ENCODE data around the gene POLR1C.
A peak's percentile ranks its signal among the peaks of the same experiment; 100 is the strongest.
"Not testable (repeated sequence)": the region's sequence is repeated elsewhere in the genome, so short reads cannot be mapped to it uniquely, and the experiment has no call there.

Gene POLR1C

GRCh38 chr6:43510827-43511163 is 6.1 kb upstream of the POLR1C start:
- no peak for DNase-seq

GRCh38 chr6:43511824-43512415 is 5.0 kb upstream of the POLR1C start:
- DNase-seq, result no peak

DNA sequence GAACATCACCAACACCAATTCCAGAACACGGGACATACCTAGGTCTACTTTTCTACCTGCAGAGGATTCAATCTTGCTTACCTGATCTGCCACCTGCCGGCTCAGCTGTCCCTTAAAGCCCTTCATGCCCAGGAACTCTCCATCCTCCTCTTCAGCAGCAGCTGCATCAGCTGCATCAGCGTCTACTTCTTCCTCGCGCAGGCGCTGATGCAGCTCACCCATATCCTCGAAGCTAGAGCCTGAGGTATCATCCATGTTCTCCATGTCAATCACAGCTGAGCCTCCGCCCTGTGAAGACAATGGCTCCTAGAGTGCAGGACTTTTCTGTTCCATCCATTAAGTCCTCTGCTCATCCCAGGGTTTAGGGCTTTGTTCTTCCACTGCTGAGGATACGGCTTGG is 1.1 kb upstream of the POLR1C start:
- no peak for DNase-seq

DNA sequence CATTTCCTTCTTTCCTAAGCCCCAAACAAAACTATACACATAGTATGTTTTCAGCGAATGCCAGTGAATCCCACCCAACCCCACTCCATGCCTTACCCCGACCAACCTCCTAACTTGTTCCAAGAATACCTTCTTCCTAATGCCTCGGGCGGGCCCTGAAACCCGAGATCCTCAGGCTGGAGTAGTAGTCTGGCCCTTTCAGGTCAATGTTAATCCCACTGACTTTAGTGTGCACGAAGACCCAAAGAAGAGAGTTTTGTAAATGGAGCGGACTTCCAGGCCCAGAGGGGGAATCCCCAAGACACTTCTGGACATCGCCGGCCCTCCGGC is 557 bp upstream of the POLR1C start:
- no peak for DNase-seq

GRCh38 chr6:43517505-43518357 is 842 bp downstream of the POLR1C start:
- no peak for DNase-seq

DNA sequence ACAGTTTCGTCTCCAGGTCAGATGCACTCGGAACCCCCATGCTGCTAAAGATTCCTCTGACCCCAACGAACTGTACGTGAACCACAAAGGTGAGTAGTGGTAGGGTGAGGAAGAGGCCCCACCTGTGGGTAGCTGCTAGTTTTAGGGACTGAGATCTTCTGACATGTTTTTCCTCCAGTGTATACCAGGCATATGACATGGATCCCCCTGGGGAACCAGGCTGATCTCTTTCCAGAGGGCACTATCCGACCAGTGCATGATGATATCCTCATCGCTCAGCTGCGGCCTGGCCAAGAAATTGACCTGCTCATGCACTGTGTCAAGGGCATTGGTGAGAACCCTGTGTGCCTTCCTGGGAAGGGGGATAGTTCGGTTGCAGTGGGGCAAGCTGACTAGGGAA is 3.2 kb downstream of the POLR1C start:
- DNase-seq, result no peak

DNA sequence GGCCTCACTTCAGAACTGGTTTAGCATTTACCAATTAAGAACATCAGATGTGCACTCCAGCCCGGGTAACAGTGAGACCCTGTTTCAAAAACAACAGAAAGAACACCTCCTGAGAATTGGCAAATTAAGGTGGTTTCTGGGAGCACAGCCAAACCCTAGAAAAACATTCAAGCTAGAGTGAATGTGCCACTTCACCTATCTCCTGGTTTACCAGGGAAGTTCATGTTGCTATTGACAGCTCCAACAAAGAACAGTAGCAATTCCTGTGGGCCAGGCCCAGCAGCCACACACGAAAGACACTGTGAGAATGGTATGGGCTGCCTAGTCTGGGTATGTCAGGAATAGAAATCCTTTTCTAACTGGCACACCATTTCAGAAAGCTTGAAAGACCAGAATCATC is 4.9 kb downstream of the POLR1C start:
- DNase-seq, result no peak

DNA sequence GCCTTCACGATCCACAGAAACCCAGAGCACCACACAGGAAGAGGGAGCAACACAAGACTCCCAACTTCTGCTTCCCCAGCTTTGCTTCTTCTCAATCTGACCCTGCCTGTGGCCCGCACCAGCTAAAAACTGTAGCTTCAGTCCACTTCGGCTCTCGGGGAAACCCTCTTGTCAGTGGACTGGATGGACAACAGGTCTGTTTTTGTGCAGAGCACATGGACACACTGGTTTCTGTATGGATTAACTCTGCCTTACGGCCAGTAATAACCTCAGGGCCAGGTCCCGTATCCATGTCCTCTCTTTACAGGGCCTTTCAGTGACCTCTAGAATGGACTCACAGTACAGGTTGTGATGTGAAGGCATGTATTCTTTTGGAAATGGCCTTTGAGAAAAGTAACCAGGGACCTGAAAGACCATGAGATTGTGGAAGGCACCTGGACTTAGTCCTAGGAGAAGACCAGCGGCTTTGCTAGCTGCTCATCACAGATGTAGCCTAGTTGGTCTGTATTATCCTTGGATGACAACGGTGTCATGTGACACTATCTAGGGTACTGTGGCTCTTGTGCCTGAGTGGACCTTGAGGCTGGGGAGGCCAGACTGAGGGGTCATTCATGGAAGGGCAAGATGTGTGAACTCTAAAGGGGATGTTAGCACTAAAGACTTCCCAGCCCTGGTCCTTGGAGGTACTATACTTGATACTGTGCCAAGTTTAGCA is 5.8 kb downstream of the POLR1C start:
- DNase-seq, result no peak

GRCh38 chr6:43523284-43523683 is 6.4 kb downstream of the POLR1C start:
- no peak for DNase-seq

DNA sequence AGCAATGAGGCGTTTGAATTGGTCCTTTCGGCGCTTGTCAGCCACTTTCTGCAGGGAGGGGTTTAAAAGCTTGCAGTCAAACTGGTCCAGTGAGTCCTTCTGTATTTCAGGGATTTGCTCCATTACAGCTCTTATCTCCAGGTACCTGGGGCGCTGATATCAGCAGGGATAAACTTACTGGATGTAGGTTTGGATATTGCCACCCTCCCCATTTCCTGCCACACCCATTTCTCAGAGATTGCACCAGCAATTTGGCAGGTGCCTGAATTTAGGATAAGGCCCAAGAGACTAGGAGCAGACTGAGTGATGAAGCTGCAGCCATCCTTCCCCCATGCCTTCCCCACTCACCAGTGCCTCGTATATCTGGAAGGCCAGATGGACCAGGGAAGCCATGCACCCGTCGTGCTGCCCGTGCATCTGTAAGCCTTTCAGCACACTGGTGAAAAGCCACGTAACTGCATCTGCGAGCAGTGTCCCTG is 7.6 kb downstream of the POLR1C start:
- DNase-seq, result no peak

DNA sequence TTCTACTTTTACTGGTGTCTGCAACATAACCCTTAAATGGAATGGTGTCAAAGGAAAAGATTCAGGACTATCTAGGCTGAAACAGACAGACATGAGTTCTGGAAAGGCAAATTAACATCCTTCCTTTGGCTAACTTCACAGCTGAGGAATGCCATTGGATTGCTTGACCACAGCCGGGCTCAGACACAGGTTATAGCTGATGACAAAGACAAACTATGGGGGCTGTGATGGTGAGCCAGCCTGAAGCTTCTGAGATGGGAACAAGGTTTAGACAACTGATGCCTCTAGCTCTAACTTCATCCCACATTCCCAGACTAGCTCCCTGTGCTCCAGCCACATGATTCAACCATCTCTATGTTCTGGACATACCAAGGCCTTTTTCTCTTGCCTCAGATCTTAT is 15.3 kb downstream of the POLR1C start:
- no peak for DNase-seq

- not testable (repeated sequence) for DNase-seq
Observed at GRCh38 chr6:43538986-43539385, 22.1 kb downstream of the POLR1C start.

GRCh38 chr6:43539409-43539808 is 22.5 kb downstream of the POLR1C start:
- DNase-seq, result not testable (repeated sequence)

GRCh38 chr6:43540507-43540906 is 23.6 kb downstream of the POLR1C start:
- DNase-seq, result no peak

DNA sequence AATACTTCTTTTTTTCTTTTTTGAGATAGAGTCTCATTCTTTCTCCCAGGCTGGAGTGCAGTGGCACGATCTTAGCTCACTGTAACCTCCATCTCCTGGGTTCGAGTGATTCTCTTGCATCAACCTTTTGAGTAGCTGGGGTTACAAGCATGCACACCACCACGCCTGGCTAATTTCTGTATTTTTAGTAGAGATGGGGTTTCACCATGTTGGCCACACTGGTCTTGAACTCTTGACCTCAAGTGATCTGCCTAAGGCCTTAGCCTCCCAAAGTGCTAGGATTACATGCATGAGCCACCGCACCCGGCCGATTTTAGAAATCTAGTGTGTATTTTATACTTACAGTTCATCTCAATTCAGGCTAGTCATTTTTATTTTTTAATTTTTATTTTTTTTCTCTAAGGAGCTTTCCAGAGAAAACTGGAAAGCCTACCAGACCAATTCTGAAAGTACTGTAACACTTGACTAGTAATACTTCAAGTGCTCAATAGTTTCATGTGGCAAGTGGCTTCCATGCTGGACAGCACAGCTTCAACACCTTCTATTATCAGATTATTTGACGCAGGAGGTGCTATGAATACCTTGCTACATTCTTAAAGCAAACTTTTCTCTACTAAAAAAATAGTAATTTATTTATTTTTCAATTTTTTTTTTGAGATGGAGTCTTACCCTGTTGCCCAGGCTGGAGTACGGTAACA is 25.0 kb downstream of the POLR1C start:
- DNase-seq, result no peak

- DNase-seq, result no peak
Observed at GRCh38 chr6:43544461-43544860, 27.6 kb downstream of the POLR1C start.

DNA sequence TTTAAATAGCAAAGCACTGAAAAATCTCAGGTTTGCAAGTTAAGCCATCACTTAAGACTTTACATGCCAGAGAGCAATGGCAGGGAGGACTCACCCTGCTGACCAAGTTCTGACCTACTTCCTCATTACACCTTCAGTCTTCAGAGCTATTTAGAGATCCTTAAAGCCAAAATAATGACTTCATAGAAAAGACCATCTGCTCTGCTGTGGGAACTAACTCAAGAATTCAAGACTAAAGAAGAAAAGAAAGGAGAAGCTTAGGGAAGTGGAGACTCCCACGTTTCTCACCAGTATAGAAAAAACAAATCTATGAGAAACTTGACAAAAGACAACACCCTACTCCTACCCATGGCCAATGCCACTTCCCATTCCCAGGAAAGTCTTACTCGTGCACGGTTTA is 30.3 kb downstream of the POLR1C start:
- no peak for DNase-seq

- DNase-seq, result not testable (repeated sequence)
Observed at GRCh38 chr6:43557620-43558019, 40.7 kb downstream of the POLR1C start.

- no peak for DNase-seq
Observed at GRCh38 chr6:43559328-43559727, 42.4 kb downstream of the POLR1C start.

- peak in 1 of 5 donors; percentile 90 for DNase-seq
Observed at GRCh38 chr6:43570876-43571441, 54.1 kb downstream of the POLR1C start.
